ENCODE measurements around the gene NPHP1.

GRCh38 chr2:110149330-110150220, 55.2 kb downstream of the NPHP1 start:
- no peak for TF ChIP-seq CTCF (IDR thresholded peaks at IDR 0.05; ENCODE audit: low read depth, low read length, missing input control)
- no peak for TF ChIP-seq GABPA (IDR thresholded peaks at IDR 0.05 in 1 of 2, conservative IDR thresholded peaks at IDR 0.05 in 1 of 2)
- no peak for TF ChIP-seq JUND (IDR thresholded peaks at IDR 0.05)
- no peak for TF ChIP-seq REST (IDR thresholded peaks at IDR 0.05)
- no peak for TF ChIP-seq NR2F2 (IDR thresholded peaks at IDR 0.05)
- TF ChIP-seq YY1 (IDR thresholded peaks at IDR 0.05), result no peak
